Fibroblast of upper back skin (primary cell): ENCODE measurements around the gene COX7C.

Experiments used
- DNase-seq: peaks from one replicate; pipeline ENCODE4 v3.0.0-alpha.2; 2013

COX7C gene

DNA sequence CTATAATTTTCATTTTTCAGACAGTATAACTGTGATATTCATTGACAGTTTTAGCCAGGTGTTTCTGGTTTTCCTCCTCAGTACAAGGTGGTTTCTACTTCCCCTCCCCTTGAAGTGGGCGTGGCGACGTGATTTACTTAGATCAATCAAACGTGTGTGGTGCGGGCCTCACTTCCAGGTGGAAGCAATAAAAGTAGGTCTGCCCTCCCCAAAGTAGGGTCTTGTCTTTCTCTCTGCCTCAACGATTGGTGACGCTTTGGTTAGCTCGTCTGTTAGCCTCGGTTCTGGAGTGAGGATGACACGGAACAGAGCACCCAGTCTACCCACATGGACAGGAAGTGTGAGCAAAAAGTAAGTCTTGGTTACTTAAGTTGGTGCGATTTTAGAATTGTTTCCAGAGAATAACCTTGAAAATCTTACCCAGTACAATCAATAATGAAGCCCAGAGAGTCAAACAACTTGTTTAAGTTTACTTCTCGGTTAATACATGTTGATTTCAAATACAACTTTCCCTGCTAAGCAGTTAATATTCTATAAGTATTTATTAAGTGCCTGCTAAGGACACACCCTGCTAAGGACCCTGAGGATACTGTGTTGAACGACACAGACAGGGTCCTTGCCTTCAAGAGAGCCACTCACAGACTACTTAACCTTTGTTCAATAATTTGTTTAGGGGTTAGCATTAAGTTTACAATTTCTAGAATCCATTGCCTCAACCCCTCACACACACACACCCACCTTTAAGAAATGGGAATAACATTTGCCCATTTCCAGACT lies 48.4 kb downstream of the COX7C start:
- DNase-seq = no peak

DNA sequence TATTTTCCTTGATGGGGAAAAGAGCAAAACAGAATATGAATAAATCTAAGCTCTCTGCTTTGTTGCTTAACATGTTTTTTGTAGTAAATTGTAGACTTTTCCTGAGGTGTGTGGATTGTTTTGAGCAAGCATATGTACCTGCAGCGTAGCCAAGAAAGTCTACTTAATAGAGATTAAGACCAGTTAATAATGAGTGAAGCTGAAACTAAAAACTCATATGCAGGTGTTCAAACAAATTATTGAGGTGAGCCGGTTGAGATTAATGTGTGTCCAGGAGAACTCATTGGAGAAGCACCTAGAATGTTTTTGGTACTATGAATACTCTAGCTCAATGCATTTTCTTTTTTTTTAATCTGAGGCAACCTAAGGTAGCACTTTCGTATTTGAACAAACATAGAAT lies 49.2 kb downstream of the COX7C start:
- DNase-seq = no peak
